H9 (cell line): ENCODE results near the gene OBP2B. TPM values are rescaled to one million over a fixed set of nuclear protein-coding genes. Genes with fewer than 3 reads are reported as not detected.

ENCODE experiments used
- DNase-seq: peaks from one replicate; pipeline ENCODE4 v3.0.0-alpha.2; 2017
- H2AFZ ChIP-seq: one replicate; pipeline ENCODE4 v1.6.1; 2013; ENCODE audit warnings: mild to moderate bottlenecking, low read length, control low read depth, moderate library complexity
- H2AK5ac ChIP-seq: 2 replicates; pipeline ENCODE4 v1.6.1; 2013; ENCODE audit warnings: low read length, control low read depth, mixed read lengths; ENCODE audit not compliant: insufficient read length
- H2BK120ac ChIP-seq: one replicate; pipeline ENCODE4 v1.6.1; 2013; ENCODE audit warnings: low read depth, mild to moderate bottlenecking, low read length, control low read depth, inconsistent platforms; ENCODE audit not compliant: poor library complexity, severe bottlenecking
- H2BK12ac ChIP-seq: 2 replicates; pipeline ENCODE4 v1.6.1; 2013; ENCODE audit warnings: low read length, control low read depth, mixed read lengths, low read depth; ENCODE audit not compliant: insufficient read length
- H2BK15ac ChIP-seq: 2 replicates; pipeline ENCODE4 v1.6.1; 2013; ENCODE audit warnings: low read depth, low read length, control low read depth
- H2BK20ac ChIP-seq: one replicate; pipeline ENCODE4 v1.6.1; 2013; ENCODE audit warnings: low read depth, mild to moderate bottlenecking, low read length, control low read depth, inconsistent platforms; ENCODE audit not compliant: poor library complexity, severe bottlenecking
- H2BK5ac ChIP-seq: 2 replicates; pipeline ENCODE4 v1.6.1; 2013; ENCODE audit warnings: low read length, control low read depth, mixed read lengths; ENCODE audit not compliant: insufficient read length
- H3K14ac ChIP-seq: 2 replicates; pipeline ENCODE4 v1.6.1; 2013; ENCODE audit warnings: low read length, control low read depth; ENCODE audit not compliant: insufficient read depth
- H3K18ac ChIP-seq: 2 replicates; pipeline ENCODE4 v1.6.1; 2013; ENCODE audit warnings: low read depth, mild to moderate bottlenecking, mixed read lengths, low read length, control low read depth; ENCODE audit not compliant: insufficient read length
- H3K23ac ChIP-seq: 2 replicates; pipeline ENCODE4 v1.6.1; 2013; ENCODE audit warnings: low read length, control low read depth, mixed read lengths, low read depth; ENCODE audit not compliant: insufficient read length
- H3K23me2 ChIP-seq: 2 replicates; pipeline ENCODE4 v1.6.1; 2013; ENCODE audit warnings: low read depth, mild to moderate bottlenecking, mixed read lengths, low read length, control low read depth; ENCODE audit not compliant: insufficient read length, poor library complexity, severe bottlenecking
- H3K27ac ChIP-seq: 2 replicates; pipeline ENCODE4 v1.5.1; 2013; ENCODE audit warnings: low read length, control low read depth, mixed read lengths, low read depth; ENCODE audit not compliant: insufficient read length
- H3K27me3 ChIP-seq: 2 replicates; pipeline ENCODE4 v1.6.1; 2013; ENCODE audit warnings: low read length, control low read depth, inconsistent platforms; ENCODE audit not compliant: insufficient read depth
- H3K4ac ChIP-seq: 2 replicates; pipeline ENCODE4 v1.6.1; 2013; ENCODE audit warnings: low read depth, mild to moderate bottlenecking, control low read depth, inconsistent platforms, low read length, moderate library complexity
- H3K4me1 ChIP-seq: 2 replicates; pipeline ENCODE4 v1.6.1; 2013; ENCODE audit warnings: low read length, control low read depth, inconsistent platforms; ENCODE audit not compliant: insufficient read depth
- H3K4me2 ChIP-seq: 2 replicates; pipeline ENCODE4 v1.6.1; 2013; ENCODE audit warnings: low read length, control low read depth, mixed read lengths; ENCODE audit not compliant: insufficient read length, insufficient read depth
- H3K56ac ChIP-seq: 2 replicates; pipeline ENCODE4 v1.6.1; 2013; ENCODE audit warnings: low read depth, mild to moderate bottlenecking, mixed read lengths, low read length, control low read depth; ENCODE audit not compliant: insufficient read length
- H3K79me1 ChIP-seq: 2 replicates; pipeline ENCODE4 v1.6.1; 2013; ENCODE audit warnings: low read depth, mild to moderate bottlenecking, moderate library complexity, low read length, control low read depth, inconsistent platforms; ENCODE audit not compliant: insufficient read depth, poor library complexity, severe bottlenecking
- H3K79me2 ChIP-seq: 2 replicates; pipeline ENCODE4 v1.6.1; 2013; ENCODE audit warnings: low read length, control low read depth, inconsistent platforms; ENCODE audit not compliant: insufficient read depth
- H3K9ac ChIP-seq: 2 replicates; pipeline ENCODE4 v1.6.1; 2013; ENCODE audit warnings: low read length, control low read depth, mixed read lengths; ENCODE audit not compliant: insufficient read length; ENCODE audit errors: extremely low read depth
- H3K9me3 ChIP-seq: one replicate; pipeline ENCODE4 v1.6.1; 2013; ENCODE audit warnings: low read depth, low read length, inconsistent platforms; ENCODE audit not compliant: control insufficient read depth
- H3T11ph ChIP-seq: one replicate; pipeline ENCODE4 v1.6.1; 2013; ENCODE audit warnings: mild to moderate bottlenecking, low read length, control low read depth, inconsistent platforms
- H4K20me1 ChIP-seq: one replicate; pipeline ENCODE4 v1.6.1; 2013; ENCODE audit not compliant: control insufficient read depth, insufficient read length, insufficient read depth
- H4K5ac ChIP-seq: 2 replicates; pipeline ENCODE4 v1.6.1; 2013; ENCODE audit warnings: low read depth, mild to moderate bottlenecking, mixed read lengths, low read length, control low read depth; ENCODE audit not compliant: insufficient read length
- H4K8ac ChIP-seq: replicated peaks from 2 replicates; pipeline ENCODE4 v1.6.1; 2013; ENCODE audit warnings: low read length, control low read depth, mixed read lengths, low read depth; ENCODE audit not compliant: insufficient read length
- H4K91ac ChIP-seq: 2 replicates; pipeline ENCODE4 v1.6.1; 2013; ENCODE audit warnings: low read depth, mild to moderate bottlenecking, moderate library complexity, mixed read lengths, low read length, control low read depth; ENCODE audit not compliant: insufficient read length
- H3K27ac Mint-ChIP-seq, 3 experiments: 2 replicates in 2 of 3; 3 replicates in 1 of 3; pipeline ENCODE4 v1.8.0; 2020 to 2021; ENCODE audit warnings: mixed read lengths in 3 of 3, mild to moderate bottlenecking in 1 of 3, moderate library complexity in 1 of 3
- H3K27me3 Mint-ChIP-seq: 2 replicates; pipeline ENCODE4 v1.8.0; 2021; ENCODE audit warnings: low read depth, mild to moderate bottlenecking, moderate library complexity, mixed read lengths
- H3K36me3 Mint-ChIP-seq, 3 experiments: 2 replicates in 2 of 3; 3 replicates in 1 of 3; pipeline ENCODE4 v1.8.0; 2020 to 2021; ENCODE audit warnings: low read depth in 3 of 3, mixed read lengths in 3 of 3; ENCODE audit not compliant: insufficient read depth in 1 of 3
- H3K4me1 Mint-ChIP-seq, 2 experiments: 2 replicates each; pipeline ENCODE4 v1.8.0; 2020; ENCODE audit warnings: mixed read lengths in 2 of 2
- H3K4me3 Mint-ChIP-seq, 2 experiments: 2 replicates in 1 of 2; 3 replicates in 1 of 2; pipeline ENCODE4 v1.8.0; 2020 to 2021; ENCODE audit warnings: mild to moderate bottlenecking in 2 of 2, mixed read lengths in 2 of 2, moderate library complexity in 1 of 2
- H3K9me3 Mint-ChIP-seq, 2 experiments: 2 replicates in 1 of 2; 3 replicates in 1 of 2; pipeline ENCODE4 v1.8.0; 2020; ENCODE audit warnings: mild to moderate bottlenecking in 2 of 2, mixed read lengths in 2 of 2, moderate library complexity in 1 of 2
- CTCF ChIP-seq: fragments of 200-600 bp; sonication (generic); conservative IDR thresholded peaks from 3 replicates; pipeline ENCODE4 v1.8.0; 2021; ENCODE audit warnings: antibody characterized with exemption, mild to moderate bottlenecking
- WGBS: extraction: QIAGEN DNeasy Blood & Tissue Kit; methylation state at CpG from one replicate; pipeline ENCODE4 v1.1.7; 2013; ENCODE audit warnings: missing lambda C conversion rate, low lambda C conversion rate, mixed read lengths; ENCODE audit not compliant: insufficient read length; ENCODE audit errors: extremely low coverage; 5-methylcytosine and 5-hydroxymethylcytosine counted together
- total RNA-seq: library from RNA; stranded (reverse); gene quantifications from 2 replicates; pipeline ENCODE4 v1.2.1, GENCODE V29; 2021

OBP2B gene
- total RNA-seq, 1 experiment from 2014 or later: not detected

DNA sequence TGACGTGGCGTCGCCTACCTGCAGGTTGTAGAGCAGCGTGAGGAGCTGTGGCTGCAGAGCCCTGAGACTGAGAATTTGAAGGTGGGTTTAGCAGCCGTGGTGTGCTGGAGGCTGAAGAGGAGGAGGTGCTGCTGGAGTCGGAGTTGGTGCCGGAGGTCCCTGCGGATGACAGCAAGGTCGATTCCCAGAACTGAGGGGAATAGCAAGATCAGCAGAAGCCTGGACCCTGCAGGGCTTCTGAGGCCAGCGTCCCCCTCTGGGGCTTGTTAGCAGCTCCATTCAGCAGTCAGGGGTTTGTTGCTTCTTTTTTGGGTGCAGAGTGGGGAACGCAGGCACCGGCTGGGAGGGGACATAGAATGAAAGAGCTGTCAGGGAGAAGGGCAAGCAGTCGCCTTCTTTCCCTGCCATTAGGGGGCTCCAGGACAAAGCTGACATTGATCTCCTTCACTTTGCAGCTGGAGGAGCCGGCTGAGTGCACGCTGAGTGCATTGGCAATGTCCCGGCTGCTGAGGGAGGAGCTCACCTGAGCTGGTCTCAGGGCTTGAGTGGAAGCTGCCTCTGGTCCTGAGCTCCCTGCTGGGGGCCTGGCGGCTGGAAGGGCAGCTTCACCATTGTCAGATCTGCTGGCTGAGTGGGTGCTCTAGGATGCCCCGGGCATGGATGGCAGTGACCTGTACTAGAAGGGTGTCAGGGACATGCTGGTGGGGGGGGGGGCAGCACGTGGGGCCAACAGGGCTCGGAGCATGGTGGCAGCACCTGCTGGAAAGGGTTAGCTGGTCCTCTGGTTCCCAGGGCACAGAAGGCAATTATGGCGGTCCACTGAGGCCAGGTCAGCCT, 20.8 kb downstream of the OBP2B start:
- H3K27me3 Mint-ChIP-seq: peaks cover 73% of the 10 kb centered on the region
- Histone ChIP-seq H3K27ac (no peak overlapping the region), H2BK15ac (no peak overlapping the region), H2AFZ (no peak overlapping the region), H2AK5ac (no peak overlapping the region), H4K8ac (no peak overlapping the region), H3K4ac (no peak overlapping the region), H3K79me2 (no peaks in the 10 kb centered on the region), H4K5ac (no peak overlapping the region), H3K4me1 (no peaks in the 10 kb centered on the region), H3K23me2 (no peaks in the 10 kb centered on the region), H3T11ph (no peak overlapping the region), H3K79me1 (no peaks in the 10 kb centered on the region), H2BK5ac (no peak overlapping the region), H2BK120ac (no peak overlapping the region), H2BK20ac (no peak overlapping the region), H2BK12ac (no peak overlapping the region), H3K14ac (no peak overlapping the region), H4K91ac (no peak overlapping the region), H3K9ac (no peak overlapping the region), H4K20me1 (no peaks in the 10 kb centered on the region), H3K18ac (no peak overlapping the region), H3K23ac (no peak overlapping the region), H3K9me3 (no peaks in the 10 kb centered on the region), H3K27me3 (no peaks in the 10 kb centered on the region), H3K56ac (no peak overlapping the region), H3K4me2 (no peak overlapping the region)
- DNase-seq: peak; percentile 86
- no peak overlapping the region for H3K4me3 Mint-ChIP-seq
- no peak overlapping the region for H3K27ac Mint-ChIP-seq
- H3K36me3 Mint-ChIP-seq: no peaks in the 10 kb centered on the region; a peak in 1 of 7 replicates
- TF ChIP-seq CTCF: peak; percentile 66
- H3K9me3 Mint-ChIP-seq: no peaks in the 10 kb centered on the region; a peak in 1 of 5 replicates
- peaks cover 2 to 7% of the 10 kb centered on the region in 2 experiments; a peak in 3 of 4 replicates for H3K4me1 Mint-ChIP-seq
- no CpG with 5 or more reads among the region's 21 CpGs for WGBS
